Measurements from ENCODE around the gene ZNF407. TPM values are rescaled to one million over a fixed set of nuclear protein-coding genes. Genes with fewer than 3 reads are reported as not detected.

ZNF407 gene
- total and polyA plus RNA-seq, 2 of the 13 experiments (the other 11 are each of a cell fraction or from before 2014, with no cell fraction given) = 2.3 to 8.7 TPM

DNA sequence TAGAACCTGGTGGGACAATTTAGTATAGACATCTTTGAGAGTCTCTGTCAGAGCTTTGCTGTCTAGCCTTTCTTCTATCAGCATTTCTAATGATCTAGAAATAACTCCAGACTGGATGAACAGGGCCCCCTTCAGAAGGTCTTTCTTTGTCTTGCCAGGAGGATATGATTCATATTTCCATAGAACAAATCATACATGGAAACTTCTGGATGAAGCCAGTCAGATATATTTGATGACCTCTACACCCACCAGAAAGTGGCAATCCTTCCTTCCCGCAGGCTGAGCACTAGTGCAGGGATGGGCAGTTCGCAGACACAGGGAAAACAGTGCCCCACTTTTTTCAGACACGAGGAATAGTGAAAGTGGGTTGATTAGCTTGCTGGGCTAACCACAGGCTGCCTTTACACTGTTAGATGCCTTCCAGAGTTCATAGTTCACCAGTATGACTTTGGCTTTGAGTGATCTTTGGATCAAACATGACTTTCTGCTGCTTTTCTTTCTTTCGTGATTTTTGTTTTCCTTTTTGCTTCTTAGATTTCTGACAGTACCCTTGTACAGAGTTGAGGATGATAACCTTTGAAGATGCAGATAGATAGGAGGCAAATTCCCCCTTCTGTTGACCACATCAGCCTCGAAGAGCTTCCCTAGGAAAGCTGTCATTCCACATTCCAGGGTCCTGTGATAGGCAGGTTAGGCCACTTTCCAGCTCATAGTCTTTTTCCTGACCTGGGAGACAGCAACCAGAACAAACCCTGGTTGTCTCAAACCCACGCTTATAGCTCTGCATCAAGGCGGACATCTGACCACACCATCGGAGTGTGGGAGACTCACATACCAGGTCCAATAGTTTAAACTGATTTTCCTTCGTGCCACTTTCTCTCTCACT lies 237.0 kb downstream of the ZNF407 start (continued):
- TF ChIP-seq, protein P1, sequence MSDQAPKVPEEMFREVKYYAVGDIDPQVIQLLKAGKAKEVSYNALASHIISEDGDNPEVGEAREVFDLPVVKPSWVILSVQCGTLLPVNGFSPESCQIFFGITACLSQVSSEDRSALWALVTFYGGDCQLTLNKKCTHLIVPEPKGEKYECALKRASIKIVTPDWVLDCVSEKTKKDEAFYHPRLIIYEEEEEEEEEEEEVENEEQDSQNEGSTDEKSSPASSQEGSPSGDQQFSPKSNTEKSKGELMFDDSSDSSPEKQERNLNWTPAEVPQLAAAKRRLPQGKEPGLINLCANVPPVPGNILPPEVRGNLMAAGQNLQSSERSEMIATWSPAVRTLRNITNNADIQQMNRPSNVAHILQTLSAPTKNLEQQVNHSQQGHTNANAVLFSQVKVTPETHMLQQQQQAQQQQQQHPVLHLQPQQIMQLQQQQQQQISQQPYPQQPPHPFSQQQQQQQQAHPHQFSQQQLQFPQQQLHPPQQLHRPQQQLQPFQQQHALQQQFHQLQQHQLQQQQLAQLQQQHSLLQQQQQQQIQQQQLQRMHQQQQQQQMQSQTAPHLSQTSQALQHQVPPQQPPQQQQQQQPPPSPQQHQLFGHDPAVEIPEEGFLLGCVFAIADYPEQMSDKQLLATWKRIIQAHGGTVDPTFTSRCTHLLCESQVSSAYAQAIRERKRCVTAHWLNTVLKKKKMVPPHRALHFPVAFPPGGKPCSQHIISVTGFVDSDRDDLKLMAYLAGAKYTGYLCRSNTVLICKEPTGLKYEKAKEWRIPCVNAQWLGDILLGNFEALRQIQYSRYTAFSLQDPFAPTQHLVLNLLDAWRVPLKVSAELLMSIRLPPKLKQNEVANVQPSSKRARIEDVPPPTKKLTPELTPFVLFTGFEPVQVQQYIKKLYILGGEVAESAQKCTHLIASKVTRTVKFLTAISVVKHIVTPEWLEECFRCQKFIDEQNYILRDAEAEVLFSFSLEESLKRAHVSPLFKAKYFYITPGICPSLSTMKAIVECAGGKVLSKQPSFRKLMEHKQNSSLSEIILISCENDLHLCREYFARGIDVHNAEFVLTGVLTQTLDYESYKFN (CRISPR knock-in tag; conservative IDR thresholded peaks at IDR 0.05) = peak; percentile 27; the same call in 1 of the 2 replicates
- TF ChIP-seq, protein P2, sequence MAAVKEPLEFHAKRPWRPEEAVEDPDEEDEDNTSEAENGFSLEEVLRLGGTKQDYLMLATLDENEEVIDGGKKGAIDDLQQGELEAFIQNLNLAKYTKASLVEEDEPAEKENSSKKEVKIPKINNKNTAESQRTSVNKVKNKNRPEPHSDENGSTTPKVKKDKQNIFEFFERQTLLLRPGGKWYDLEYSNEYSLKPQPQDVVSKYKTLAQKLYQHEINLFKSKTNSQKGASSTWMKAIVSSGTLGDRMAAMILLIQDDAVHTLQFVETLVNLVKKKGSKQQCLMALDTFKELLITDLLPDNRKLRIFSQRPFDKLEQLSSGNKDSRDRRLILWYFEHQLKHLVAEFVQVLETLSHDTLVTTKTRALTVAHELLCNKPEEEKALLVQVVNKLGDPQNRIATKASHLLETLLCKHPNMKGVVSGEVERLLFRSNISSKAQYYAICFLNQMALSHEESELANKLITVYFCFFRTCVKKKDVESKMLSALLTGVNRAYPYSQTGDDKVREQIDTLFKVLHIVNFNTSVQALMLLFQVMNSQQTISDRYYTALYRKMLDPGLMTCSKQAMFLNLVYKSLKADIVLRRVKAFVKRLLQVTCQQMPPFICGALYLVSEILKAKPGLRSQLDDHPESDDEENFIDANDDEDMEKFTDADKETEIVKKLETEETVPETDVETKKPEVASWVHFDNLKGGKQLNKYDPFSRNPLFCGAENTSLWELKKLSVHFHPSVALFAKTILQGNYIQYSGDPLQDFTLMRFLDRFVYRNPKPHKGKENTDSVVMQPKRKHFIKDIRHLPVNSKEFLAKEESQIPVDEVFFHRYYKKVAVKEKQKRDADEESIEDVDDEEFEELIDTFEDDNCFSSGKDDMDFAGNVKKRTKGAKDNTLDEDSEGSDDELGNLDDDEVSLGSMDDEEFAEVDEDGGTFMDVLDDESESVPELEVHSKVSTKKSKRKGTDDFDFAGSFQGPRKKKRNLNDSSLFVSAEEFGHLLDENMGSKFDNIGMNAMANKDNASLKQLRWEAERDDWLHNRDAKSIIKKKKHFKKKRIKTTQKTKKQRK (IDR thresholded peaks at IDR 0.05; ENCODE audit: low read length) = no peak
- peak; percentile 91 for TF ChIP-seq TEAD3 (CRISPR knock-in tag; optimal IDR thresholded peaks at IDR 0.05; ENCODE audit: borderline replicate concordance)
- TF ChIP-seq GATAD2A (CRISPR knock-in tag; IDR thresholded peaks at IDR 0.05) = 0 out of 2 replicates have a peak, but pooled peaks have one; percentile 32
- no peak for TF ChIP-seq NR3C1 (CRISPR knock-in tag; IDR thresholded peaks at IDR 0.05)
- TF ChIP-seq, protein P3, sequence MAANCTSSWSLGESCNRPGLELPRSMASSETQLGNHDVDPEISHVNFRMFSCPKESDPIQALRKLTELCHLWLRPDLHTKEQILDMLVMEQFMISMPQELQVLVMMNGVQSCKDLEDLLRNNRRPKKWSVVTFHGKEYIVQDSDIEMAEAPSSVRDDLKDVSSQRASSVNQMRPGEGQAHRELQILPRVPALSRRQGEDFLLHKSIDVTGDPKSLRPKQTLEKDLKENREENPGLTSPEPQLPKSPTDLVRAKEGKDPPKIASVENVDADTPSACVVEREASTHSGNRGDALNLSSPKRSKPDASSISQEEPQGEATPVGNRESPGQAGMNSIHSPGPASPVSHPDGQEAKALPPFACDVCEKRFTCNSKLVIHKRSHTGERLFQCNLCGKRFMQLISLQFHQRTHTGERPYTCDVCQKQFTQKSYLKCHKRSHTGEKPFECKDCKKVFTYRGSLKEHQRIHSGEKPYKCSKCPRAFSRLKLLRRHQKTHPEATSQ (CRISPR knock-in tag; IDR thresholded peaks at IDR 0.05; ENCODE audit: borderline replicate concordance) = no peak
- TF ChIP-seq ZFX (CRISPR knock-in tag; IDR thresholded peaks at IDR 0.05; ENCODE audit: low read depth) = no peak
- TF ChIP-seq ZNF563 (CRISPR knock-in tag; IDR thresholded peaks at IDR 0.05) = no peak
- TF ChIP-seq EEA1 (CRISPR knock-in tag; IDR thresholded peaks at IDR 0.05; ENCODE audit: borderline replicate concordance) = no peak
- TF ChIP-seq NRL (CRISPR knock-in tag; IDR thresholded peaks at IDR 0.05; ENCODE audit: borderline replicate concordance) = no peak
- TF ChIP-seq, protein P4, sequence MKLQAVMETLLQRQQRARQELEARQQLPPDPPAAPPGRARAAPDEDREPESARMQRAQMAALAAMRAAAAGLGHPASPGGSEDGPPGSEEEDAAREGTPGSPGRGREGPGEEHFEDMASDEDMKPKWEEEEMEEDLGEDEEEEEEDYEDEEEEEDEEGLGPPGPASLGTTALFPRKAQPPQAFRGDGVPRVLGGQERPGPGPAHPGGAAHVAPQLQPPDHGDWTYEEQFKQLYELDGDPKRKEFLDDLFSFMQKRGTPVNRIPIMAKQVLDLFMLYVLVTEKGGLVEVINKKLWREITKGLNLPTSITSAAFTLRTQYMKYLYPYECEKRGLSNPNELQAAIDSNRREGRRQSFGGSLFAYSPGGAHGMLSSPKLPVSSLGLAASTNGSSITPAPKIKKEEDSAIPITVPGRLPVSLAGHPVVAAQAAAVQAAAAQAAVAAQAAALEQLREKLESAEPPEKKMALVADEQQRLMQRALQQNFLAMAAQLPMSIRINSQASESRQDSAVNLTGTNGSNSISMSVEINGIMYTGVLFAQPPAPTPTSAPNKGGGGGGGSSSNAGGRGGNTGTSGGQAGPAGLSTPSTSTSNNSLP (IDR thresholded peaks at IDR 0.05; ENCODE audit: low read depth, low read length) = no peak
